ENCODE results near the gene MT3.

DNA sequence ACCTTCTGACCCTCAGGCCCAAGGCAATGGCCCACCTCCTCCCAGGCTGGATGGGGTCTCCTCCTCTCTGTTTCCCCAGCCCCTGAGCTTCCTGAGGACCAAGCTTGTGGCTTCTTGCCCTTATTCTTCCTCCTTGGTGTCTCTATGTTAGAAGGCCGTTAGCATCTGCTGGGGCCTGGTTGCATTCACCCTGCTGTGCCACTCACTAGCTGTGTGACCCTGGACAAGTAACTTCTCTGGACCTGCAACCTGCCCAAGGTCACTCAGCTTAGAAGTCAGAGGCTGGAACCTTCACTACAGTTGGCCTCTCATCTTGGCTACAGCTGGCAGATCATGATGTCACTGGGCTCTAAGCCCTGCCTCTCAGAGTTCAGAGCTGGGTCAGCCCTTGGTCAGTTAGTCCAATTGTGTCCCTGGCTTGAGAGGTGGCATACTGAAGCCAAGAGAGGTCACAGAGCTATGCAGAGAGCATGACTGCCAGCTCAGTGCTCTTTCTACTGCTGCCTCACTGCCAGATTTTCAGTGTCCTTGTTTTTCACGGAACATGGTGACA, 22.0 kb downstream of the MT3 start:
- TF ChIP-seq, protein P1, sequence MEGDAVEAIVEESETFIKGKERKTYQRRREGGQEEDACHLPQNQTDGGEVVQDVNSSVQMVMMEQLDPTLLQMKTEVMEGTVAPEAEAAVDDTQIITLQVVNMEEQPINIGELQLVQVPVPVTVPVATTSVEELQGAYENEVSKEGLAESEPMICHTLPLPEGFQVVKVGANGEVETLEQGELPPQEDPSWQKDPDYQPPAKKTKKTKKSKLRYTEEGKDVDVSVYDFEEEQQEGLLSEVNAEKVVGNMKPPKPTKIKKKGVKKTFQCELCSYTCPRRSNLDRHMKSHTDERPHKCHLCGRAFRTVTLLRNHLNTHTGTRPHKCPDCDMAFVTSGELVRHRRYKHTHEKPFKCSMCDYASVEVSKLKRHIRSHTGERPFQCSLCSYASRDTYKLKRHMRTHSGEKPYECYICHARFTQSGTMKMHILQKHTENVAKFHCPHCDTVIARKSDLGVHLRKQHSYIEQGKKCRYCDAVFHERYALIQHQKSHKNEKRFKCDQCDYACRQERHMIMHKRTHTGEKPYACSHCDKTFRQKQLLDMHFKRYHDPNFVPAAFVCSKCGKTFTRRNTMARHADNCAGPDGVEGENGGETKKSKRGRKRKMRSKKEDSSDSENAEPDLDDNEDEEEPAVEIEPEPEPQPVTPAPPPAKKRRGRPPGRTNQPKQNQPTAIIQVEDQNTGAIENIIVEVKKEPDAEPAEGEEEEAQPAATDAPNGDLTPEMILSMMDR (conservative IDR thresholded peaks at IDR 0.05 in 1 of 2, IDR thresholded peaks at IDR 0.05 in 1 of 2; ENCODE audit: extremely low read depth in 1 of 2, insufficient read depth in 1 of 2, low read depth in 1 of 2, low read length in 2 of 2) = no peak
- TF ChIP-seq EZH2 (IDR thresholded peaks at IDR 0.05; ENCODE audit: borderline replicate concordance, low read length) = no peak

Measured in mammary epithelial cell (primary cell).